ENCODE measurements around the gene OR2B6.

OR2B6 gene

DNA sequence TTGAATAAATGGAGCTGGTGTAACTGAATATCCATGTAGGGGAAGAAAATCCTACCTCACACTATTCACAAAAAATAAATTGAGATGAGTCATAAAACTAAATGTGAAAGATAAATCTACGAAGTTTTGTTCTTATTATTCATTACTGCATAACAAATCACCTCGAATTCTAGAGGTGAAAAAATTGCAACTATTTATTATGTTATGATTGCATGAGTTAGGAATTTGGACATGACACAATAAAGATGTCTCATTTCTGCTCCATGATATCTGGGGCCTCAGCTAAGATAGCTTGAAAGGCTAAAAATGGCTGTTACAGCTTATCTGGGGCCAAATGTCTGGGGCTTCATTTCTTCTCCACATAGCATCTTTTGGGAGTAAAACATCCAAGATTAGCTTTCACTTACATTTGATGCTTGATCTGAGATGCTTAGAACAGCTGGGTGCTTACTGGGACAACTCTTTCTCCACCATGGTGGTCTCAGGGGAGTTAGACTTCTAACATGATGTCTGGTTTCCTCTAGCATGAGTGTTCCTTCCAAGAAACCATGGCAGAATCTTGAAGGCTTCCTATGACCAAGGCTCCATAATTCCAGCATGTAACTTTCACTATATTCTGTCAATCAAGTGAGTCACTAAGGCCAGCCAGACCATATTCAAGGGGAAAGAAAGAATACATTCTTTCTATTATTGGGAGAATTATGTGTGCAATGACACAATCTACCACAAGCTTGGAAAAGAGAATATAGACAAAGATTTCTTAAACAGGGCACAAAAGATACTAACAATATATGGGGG, 30.1 kb downstream of the OR2B6 start:
- TF ChIP-seq, protein P1, sequence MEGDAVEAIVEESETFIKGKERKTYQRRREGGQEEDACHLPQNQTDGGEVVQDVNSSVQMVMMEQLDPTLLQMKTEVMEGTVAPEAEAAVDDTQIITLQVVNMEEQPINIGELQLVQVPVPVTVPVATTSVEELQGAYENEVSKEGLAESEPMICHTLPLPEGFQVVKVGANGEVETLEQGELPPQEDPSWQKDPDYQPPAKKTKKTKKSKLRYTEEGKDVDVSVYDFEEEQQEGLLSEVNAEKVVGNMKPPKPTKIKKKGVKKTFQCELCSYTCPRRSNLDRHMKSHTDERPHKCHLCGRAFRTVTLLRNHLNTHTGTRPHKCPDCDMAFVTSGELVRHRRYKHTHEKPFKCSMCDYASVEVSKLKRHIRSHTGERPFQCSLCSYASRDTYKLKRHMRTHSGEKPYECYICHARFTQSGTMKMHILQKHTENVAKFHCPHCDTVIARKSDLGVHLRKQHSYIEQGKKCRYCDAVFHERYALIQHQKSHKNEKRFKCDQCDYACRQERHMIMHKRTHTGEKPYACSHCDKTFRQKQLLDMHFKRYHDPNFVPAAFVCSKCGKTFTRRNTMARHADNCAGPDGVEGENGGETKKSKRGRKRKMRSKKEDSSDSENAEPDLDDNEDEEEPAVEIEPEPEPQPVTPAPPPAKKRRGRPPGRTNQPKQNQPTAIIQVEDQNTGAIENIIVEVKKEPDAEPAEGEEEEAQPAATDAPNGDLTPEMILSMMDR (IDR thresholded peaks at IDR 0.05; ENCODE audit: extremely low read depth, insufficient read depth, missing control alignments): no peak
- DNase-seq (ENCODE audit: low spot score): no peak
- in situ Hi-C loops (cut with MboI; ENCODE audit: low pct_unique_long_range_greater_than_20kb, low sequenced_read_pairs, unreplicated experiment): no loop called here

DNA sequence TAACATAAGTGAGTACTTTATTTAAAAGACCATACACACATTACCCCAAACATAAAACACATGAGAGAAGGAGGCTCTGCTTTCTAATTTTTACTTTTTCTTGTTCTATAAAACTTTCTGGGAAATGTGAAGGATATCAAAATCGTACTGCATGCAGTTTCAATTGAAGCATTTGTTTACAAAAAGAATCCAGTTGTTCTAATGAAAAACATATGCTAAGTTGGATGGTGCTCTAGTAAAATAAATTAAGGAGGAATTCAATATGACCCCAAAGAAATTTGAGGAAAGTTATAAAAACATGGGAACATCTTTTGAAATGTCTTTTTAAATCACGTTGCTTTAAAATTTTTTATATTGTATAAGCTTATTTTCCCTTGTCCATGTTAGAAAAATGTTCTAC, 37.6 kb downstream of the OR2B6 start:
- in situ Hi-C loops (cut with MboI; ENCODE audit: low pct_unique_long_range_greater_than_20kb, low sequenced_read_pairs, unreplicated experiment): no loop called here
- TF ChIP-seq, protein P1 (IDR thresholded peaks at IDR 0.05; ENCODE audit: extremely low read depth, insufficient read depth, missing control alignments): no peak
- DNase-seq (ENCODE audit: low spot score): no peak

DNA sequence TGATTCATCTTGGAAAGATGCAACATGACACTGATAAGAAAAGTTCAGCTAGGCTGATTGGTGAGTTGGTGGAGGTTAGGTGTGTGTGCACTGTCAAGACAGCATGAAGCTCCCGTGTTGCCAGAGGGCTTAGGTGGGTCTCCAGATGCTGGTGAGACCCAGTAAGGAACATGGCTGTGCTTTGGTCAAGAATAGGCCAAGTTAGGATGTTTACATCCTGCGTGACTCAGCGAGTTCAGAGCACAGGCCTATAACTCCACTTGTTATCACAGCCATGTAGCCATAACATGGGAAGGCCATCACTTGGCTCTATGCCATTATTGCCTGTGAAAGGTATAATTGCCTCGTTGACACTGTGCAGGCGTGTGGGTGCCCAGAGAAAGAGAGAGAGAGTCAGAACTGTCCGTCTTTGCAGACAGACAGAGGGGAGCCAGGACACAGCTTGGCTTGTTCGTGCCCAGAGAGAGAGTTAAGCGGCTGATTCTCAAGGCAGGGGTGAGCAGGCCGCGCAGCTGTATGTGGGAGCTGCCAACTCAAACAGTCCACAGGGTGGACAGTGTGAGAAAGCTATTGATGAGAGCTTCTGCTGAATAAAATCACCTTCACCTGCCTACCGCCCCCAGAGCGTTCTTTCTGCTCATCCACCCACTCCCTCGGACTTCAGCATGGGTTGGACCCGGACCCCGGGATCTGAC, 43.5 kb downstream of the OR2B6 start:
- TF ChIP-seq, protein P1 (IDR thresholded peaks at IDR 0.05; ENCODE audit: extremely low read depth, insufficient read depth, missing control alignments): no peak
- in situ Hi-C loops (cut with MboI; ENCODE audit: low pct_unique_long_range_greater_than_20kb, low sequenced_read_pairs, unreplicated experiment): no loop called here
- no peak for DNase-seq (ENCODE audit: low spot score)

DNA sequence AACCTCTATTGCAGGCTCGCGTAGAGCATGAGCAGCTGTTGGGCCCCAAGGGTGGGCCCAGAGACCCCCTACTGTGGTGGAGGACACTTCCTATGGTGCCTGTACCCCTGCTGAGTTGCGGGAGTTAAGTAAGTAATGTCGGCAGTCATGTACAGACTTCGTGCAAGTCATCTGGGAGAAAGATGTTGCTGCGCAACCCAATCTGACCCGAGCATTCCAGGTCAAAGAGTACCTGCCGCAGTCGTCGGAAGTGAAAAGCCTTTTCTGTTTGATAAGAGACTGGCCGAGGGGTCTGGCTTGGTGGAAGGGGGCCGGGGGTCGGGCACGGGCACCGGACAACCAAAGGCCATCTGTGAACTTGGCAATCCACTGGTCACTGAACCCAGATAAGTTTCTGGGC, 44.3 kb downstream of the OR2B6 start:
- DNase-seq (ENCODE audit: low spot score): no peak
- in situ Hi-C loops (cut with MboI; ENCODE audit: low pct_unique_long_range_greater_than_20kb, low sequenced_read_pairs, unreplicated experiment): no loop called here
- TF ChIP-seq, protein P1 (IDR thresholded peaks at IDR 0.05; ENCODE audit: extremely low read depth, insufficient read depth, missing control alignments): no peak

DNA sequence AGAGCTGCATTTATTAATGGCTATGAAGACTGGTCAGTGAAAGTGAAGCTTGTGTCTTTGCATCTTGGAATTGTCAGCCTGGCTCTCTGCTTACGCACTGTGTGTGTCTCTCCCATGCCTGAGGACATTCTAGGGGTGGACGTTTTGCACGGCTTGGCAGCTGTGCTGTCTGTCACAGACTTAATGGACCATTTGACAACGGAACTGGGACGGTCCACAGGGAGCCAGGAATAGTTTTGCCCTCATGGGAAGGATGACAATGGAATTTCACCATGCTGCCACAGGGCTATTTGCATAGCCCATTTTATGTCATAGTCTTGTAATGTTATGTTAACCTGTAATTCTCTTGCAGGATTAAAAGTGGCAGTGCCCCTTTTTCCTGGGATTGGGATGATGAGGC, 44.7 kb downstream of the OR2B6 start:
- in situ Hi-C loops (cut with MboI; ENCODE audit: low pct_unique_long_range_greater_than_20kb, low sequenced_read_pairs, unreplicated experiment): no loop called here
- DNase-seq (ENCODE audit: low spot score): no peak
- TF ChIP-seq, protein P1 (IDR thresholded peaks at IDR 0.05; ENCODE audit: extremely low read depth, insufficient read depth, missing control alignments): no peak

DNA sequence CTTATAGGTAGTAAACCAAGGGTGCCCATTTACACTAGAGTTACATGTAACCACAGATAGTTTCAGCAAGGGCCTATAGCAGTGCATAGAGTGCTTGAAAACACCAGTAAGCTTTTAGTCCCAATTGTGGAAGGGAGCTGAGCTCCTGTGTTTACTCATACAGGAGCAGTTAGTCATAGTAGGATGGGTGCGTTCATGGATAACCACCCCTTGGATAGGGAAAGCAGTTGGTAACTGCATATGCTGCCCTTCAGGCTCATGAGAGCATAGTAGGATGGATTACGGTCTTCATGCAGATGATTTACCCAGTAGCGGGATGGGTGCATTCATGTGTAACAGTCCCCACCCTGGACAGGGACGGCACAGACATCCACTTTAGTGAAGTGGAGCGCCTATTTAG, 45.1 kb downstream of the OR2B6 start:
- DNase-seq (ENCODE audit: low spot score): no peak
- in situ Hi-C loops (cut with MboI; ENCODE audit: low pct_unique_long_range_greater_than_20kb, low sequenced_read_pairs, unreplicated experiment): no loop called here
- TF ChIP-seq, protein P1 (IDR thresholded peaks at IDR 0.05; ENCODE audit: extremely low read depth, insufficient read depth, missing control alignments): no peak

All from GM13977 (cell line).